BE2C (cell line): ENCODE data around the gene ENOX1.

ENCODE experiments used
- DNase-seq: peaks from one replicate; pipeline ENCODE4 v3.0.0-alpha.2; 2020
- H3K27me3 ChIP-seq: fragments of 250-450 bp; sonication (Bioruptor Pico); 2 replicates; pipeline ENCODE4 v1.5.1; 2020; ENCODE audit warnings: mild to moderate bottlenecking
- H3K36me3 ChIP-seq: fragments of 250-450 bp; sonication (Bioruptor Pico); 2 replicates; pipeline ENCODE4 v1.5.1; 2020; ENCODE audit warnings: mild to moderate bottlenecking
- H3K4me1 ChIP-seq: fragments of 250-450 bp; sonication (Bioruptor Pico); 2 replicates; pipeline ENCODE4 v1.5.1; 2020
- H3K4me3 ChIP-seq: 2 replicates; pipeline ENCODE4 v1.5.1; 2011; ENCODE audit warnings: low read depth, low read length
- H3K9me3 ChIP-seq: fragments of 250-450 bp; sonication (Bioruptor Pico); 2 replicates; pipeline ENCODE4 v1.5.1; 2020
- TF ChIP-seq, protein P1 (sequence below): IDR thresholded peaks from 2 replicates; pipeline ENCODE4 v1.5.1; 2012; ENCODE audit warnings: mild to moderate bottlenecking, low read depth, low read length

Gene ENOX1

GRCh38 chr13:43687038-43687437 lies 99.7 kb downstream of the ENOX1 start:
- H3K4me3 ChIP-seq = no peak overlapping the region
- no peaks in the 10 kb centered on the region for H3K36me3 ChIP-seq
- no peaks in the 10 kb centered on the region for H3K27me3 ChIP-seq
- no peak for DNase-seq
- H3K9me3 ChIP-seq = no peaks in the 10 kb centered on the region
- TF ChIP-seq, protein P1, sequence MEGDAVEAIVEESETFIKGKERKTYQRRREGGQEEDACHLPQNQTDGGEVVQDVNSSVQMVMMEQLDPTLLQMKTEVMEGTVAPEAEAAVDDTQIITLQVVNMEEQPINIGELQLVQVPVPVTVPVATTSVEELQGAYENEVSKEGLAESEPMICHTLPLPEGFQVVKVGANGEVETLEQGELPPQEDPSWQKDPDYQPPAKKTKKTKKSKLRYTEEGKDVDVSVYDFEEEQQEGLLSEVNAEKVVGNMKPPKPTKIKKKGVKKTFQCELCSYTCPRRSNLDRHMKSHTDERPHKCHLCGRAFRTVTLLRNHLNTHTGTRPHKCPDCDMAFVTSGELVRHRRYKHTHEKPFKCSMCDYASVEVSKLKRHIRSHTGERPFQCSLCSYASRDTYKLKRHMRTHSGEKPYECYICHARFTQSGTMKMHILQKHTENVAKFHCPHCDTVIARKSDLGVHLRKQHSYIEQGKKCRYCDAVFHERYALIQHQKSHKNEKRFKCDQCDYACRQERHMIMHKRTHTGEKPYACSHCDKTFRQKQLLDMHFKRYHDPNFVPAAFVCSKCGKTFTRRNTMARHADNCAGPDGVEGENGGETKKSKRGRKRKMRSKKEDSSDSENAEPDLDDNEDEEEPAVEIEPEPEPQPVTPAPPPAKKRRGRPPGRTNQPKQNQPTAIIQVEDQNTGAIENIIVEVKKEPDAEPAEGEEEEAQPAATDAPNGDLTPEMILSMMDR = no peak
- H3K4me1 ChIP-seq = peaks cover 15% of the 10 kb centered on the region

DNA sequence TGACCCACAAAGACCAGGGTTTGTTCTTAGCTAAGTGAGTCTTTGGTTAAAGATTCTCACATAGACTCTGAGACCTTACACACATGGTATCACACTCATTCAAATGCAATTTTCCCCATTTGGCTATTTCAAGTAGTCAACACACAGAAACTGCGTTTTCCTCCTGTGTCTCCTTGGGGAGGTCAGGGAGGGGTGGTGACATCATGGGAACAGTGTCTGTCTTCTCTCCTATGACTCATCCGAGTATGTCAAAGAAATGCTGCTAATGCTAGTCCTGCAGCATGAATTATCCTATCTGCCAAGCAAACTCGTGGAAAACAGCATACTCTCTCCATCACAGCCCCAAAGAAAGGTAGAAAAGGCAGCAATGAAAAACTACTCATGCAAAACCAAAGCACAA lies 100.2 kb downstream of the ENOX1 start:
- DNase-seq = peak; percentile 69
- TF ChIP-seq, protein P1 = no peak
- H3K4me3 ChIP-seq = no peak overlapping the region
- H3K9me3 ChIP-seq = no peaks in the 10 kb centered on the region
- H3K36me3 ChIP-seq = no peaks in the 10 kb centered on the region
- no peaks in the 10 kb centered on the region for H3K27me3 ChIP-seq
- H3K4me1 ChIP-seq = peaks cover 15% of the 10 kb centered on the region

- Histone ChIP-seq H3K9me3 (no peaks in the 10 kb centered on the region), H3K4me3 (no peak overlapping the region), H3K4me1 (peaks cover 15% of the 10 kb centered on the region), H3K27me3 (no peaks in the 10 kb centered on the region), H3K36me3 (no peaks in the 10 kb centered on the region)
- no peak for DNase-seq
- TF ChIP-seq, protein P1 = no peak
These were observed 101.6 kb downstream of the ENOX1 start for GRCh38 chr13:43684963-43685725.

DNA sequence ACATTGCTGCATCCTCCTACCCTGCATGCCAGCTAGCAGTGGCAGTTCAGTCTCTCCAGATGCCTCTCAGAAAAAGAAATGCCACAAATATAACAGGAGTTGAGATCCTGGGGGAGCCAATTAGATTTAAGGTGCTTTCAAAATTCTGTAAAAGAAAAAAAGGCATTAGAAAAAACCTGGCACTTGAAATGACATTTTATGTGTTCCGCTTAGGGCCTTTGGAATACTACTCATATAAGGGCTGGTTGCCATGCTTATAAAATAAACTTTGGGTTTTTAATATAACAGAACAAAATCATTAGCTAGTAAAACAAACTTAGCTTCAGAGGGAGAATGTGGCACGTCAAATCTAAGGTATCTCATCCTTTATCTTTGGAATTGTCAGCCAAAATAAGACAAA lies 104.1 kb downstream of the ENOX1 start:
- TF ChIP-seq, protein P1 = no peak
- H3K9me3 ChIP-seq = no peaks in the 10 kb centered on the region
- H3K4me3 ChIP-seq = no peak overlapping the region
- H3K4me1 ChIP-seq = peaks cover 8% of the 10 kb centered on the region
- no peak for DNase-seq
- no peaks in the 10 kb centered on the region for H3K36me3 ChIP-seq
- H3K27me3 ChIP-seq = no peaks in the 10 kb centered on the region

DNA sequence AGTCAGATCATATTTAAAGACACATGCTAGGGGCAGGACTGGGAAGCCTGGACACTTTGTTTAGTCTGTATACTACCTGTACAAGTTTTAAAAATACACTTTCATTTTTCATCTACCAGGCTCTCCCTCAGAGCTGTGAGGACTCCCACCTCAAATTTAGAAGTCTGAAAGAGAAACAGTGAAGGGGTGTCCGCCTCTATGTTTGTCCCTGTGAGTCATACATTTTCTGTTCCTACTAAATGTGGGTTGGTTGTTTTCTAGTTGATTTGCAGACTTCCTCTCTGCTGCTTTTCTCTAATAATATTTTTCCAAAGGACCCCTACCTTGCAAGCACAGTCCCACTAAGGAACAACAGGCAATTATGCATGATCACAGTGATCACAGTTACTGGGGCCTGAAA lies 110.5 kb downstream of the ENOX1 start:
- TF ChIP-seq, protein P1 = no peak
- Histone ChIP-seq H3K9me3 (no peaks in the 10 kb centered on the region), H3K4me3 (no peak overlapping the region), H3K27me3 (no peaks in the 10 kb centered on the region), H3K36me3 (no peaks in the 10 kb centered on the region), H3K4me1 (no peaks in the 10 kb centered on the region)
- no peak for DNase-seq

DNA sequence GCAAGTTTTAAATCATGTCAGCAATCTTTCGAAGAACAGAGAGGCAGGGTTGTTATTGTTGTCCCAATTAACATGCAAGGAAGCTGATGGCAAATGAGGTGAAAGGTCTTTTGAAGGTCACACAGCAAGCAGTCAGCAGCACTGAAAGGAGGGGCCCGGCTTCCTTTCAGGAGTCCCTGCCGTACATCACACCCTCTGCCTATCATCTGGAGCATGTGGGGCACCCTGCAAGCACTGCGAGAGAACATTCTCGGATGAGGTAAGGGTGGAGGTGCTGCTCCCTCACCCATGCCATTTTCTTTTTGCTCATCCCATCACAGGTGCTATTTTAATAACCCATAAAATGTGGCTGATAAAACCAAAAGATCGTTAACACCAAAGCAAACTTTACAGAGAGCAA lies 111.2 kb downstream of the ENOX1 start:
- no peaks in the 10 kb centered on the region for H3K9me3 ChIP-seq
- no peak for DNase-seq
- H3K27me3 ChIP-seq = no peaks in the 10 kb centered on the region
- H3K4me3 ChIP-seq = no peak overlapping the region
- H3K4me1 ChIP-seq = no peaks in the 10 kb centered on the region
- H3K36me3 ChIP-seq = no peaks in the 10 kb centered on the region
- TF ChIP-seq, protein P1 = no peak
